ENCODE measurements around the gene CCL26. TPM values are rescaled to one million over a fixed set of nuclear protein-coding genes. Genes with fewer than 3 reads are reported as not detected.

CCL26 gene
- total RNA-seq, 4 donors from 2014 or later = not detected

- no peak for DNase-seq
- no peak overlapping the region for H3K4me3 ChIP-seq
- TF ChIP-seq POLR2A (IDR thresholded peaks at IDR 0.05) (no peak), CTCF (IDR thresholded peaks at IDR 0.05) (no peak)
- no peaks in the 10 kb centered on the region for H3K27me3 ChIP-seq
- no peak overlapping the region for H3K27ac ChIP-seq
- H3K4me1 ChIP-seq = no peaks in the 10 kb centered on the region
- H3K9me3 ChIP-seq = no peaks in the 10 kb centered on the region
- H3K36me3 ChIP-seq = no peaks in the 10 kb centered on the region
- intact Hi-C loops (cut with DNase I; ENCODE audit: low total_unique reads) = no loop called here
Observed at GRCh38 chr7:75735581-75736350, 36.2 kb downstream of the CCL26 start.

GRCh38 chr7:75734586-75735458, 37.2 kb downstream of the CCL26 start:
- Histone ChIP-seq H3K36me3 (no peaks in the 10 kb centered on the region), H3K4me1 (no peaks in the 10 kb centered on the region), H3K4me3 (no peak overlapping the region), H3K9me3 (no peaks in the 10 kb centered on the region), H3K27me3 (no peaks in the 10 kb centered on the region), H3K27ac (no peak overlapping the region)
- DNase-seq = peak in 1 of 2 donors; percentile 17
- no peak for TF ChIP-seq POLR2A (IDR thresholded peaks at IDR 0.05)
- TF ChIP-seq CTCF (IDR thresholded peaks at IDR 0.05) = no peak
- intact Hi-C loops (cut with DNase I; ENCODE audit: low total_unique reads) = no loop called here

- intact Hi-C loops (cut with DNase I; ENCODE audit: low total_unique reads) = no loop called here
- no peaks in the 10 kb centered on the region for H3K27me3 ChIP-seq
- H3K36me3 ChIP-seq = no peaks in the 10 kb centered on the region
- no peak overlapping the region for H3K4me3 ChIP-seq
- no peak for TF ChIP-seq POLR2A (IDR thresholded peaks at IDR 0.05)
- TF ChIP-seq CTCF (IDR thresholded peaks at IDR 0.05) = no peak
- peak; percentile 27 to 29 for DNase-seq
- H3K9me3 ChIP-seq = no peaks in the 10 kb centered on the region
- peak overlapping the region; percentile 54 to 69 for H3K27ac ChIP-seq
- H3K4me1 ChIP-seq = no peaks in the 10 kb centered on the region
Observed at GRCh38 chr7:75732764-75733630, 39.0 kb downstream of the CCL26 start.

GRCh38 chr7:75732016-75732521, 39.9 kb downstream of the CCL26 start:
- TF ChIP-seq POLR2A (IDR thresholded peaks at IDR 0.05) = no peak

GRCh38 chr7:75729851-75730274, 42.1 kb downstream of the CCL26 start:
- Histone ChIP-seq H3K27ac (no peak overlapping the region), H3K36me3 (no peaks in the 10 kb centered on the region), H3K4me3 (no peak overlapping the region), H3K27me3 (no peaks in the 10 kb centered on the region), H3K9me3 (no peaks in the 10 kb centered on the region), H3K4me1 (no peaks in the 10 kb centered on the region)
- TF ChIP-seq CTCF (IDR thresholded peaks at IDR 0.05) = no peak
- intact Hi-C loops (cut with DNase I; ENCODE audit: low total_unique reads) = no loop called here
- no peak for DNase-seq

More at GRCh38 chr7:75732016-75732521, 39.9 kb downstream of the CCL26 start:
- Histone ChIP-seq H3K27ac (peak overlapping the region in 1 of 2 donors; percentile 69), H3K4me1 (no peaks in the 10 kb centered on the region), H3K27me3 (no peaks in the 10 kb centered on the region), H3K36me3 (no peaks in the 10 kb centered on the region), H3K9me3 (no peaks in the 10 kb centered on the region), H3K4me3 (no peak overlapping the region)
- intact Hi-C loops (cut with DNase I; ENCODE audit: low total_unique reads) = no loop called here
- DNase-seq = no peak

Measured in uterus (tissue), 4 donors.